H9 (cell line): ENCODE measurements around the gene C1QL1. TPM values are rescaled to one million over a fixed set of nuclear protein-coding genes. Genes with fewer than 3 reads are reported as not detected.

Experiments
- DNase-seq: peaks from one replicate; pipeline ENCODE4 v3.0.0-alpha.2; 2017
- H2AFZ ChIP-seq: one replicate; pipeline ENCODE4 v1.6.1; 2013; ENCODE audit warnings: mild to moderate bottlenecking, low read length, control low read depth, moderate library complexity
- H2AK5ac ChIP-seq: 2 replicates; pipeline ENCODE4 v1.6.1; 2013; ENCODE audit warnings: low read length, control low read depth, mixed read lengths; ENCODE audit not compliant: insufficient read length
- H2BK120ac ChIP-seq: one replicate; pipeline ENCODE4 v1.6.1; 2013; ENCODE audit warnings: low read depth, mild to moderate bottlenecking, low read length, control low read depth, inconsistent platforms; ENCODE audit not compliant: poor library complexity, severe bottlenecking
- H2BK12ac ChIP-seq: 2 replicates; pipeline ENCODE4 v1.6.1; 2013; ENCODE audit warnings: low read length, control low read depth, mixed read lengths, low read depth; ENCODE audit not compliant: insufficient read length
- H2BK15ac ChIP-seq: 2 replicates; pipeline ENCODE4 v1.6.1; 2013; ENCODE audit warnings: low read depth, low read length, control low read depth
- H2BK20ac ChIP-seq: one replicate; pipeline ENCODE4 v1.6.1; 2013; ENCODE audit warnings: low read depth, mild to moderate bottlenecking, low read length, control low read depth, inconsistent platforms; ENCODE audit not compliant: poor library complexity, severe bottlenecking
- H2BK5ac ChIP-seq: 2 replicates; pipeline ENCODE4 v1.6.1; 2013; ENCODE audit warnings: low read length, control low read depth, mixed read lengths; ENCODE audit not compliant: insufficient read length
- H3K14ac ChIP-seq: 2 replicates; pipeline ENCODE4 v1.6.1; 2013; ENCODE audit warnings: low read length, control low read depth; ENCODE audit not compliant: insufficient read depth
- H3K18ac ChIP-seq: 2 replicates; pipeline ENCODE4 v1.6.1; 2013; ENCODE audit warnings: low read depth, mild to moderate bottlenecking, mixed read lengths, low read length, control low read depth; ENCODE audit not compliant: insufficient read length
- H3K23ac ChIP-seq: 2 replicates; pipeline ENCODE4 v1.6.1; 2013; ENCODE audit warnings: low read length, control low read depth, mixed read lengths, low read depth; ENCODE audit not compliant: insufficient read length
- H3K23me2 ChIP-seq: 2 replicates; pipeline ENCODE4 v1.6.1; 2013; ENCODE audit warnings: low read depth, mild to moderate bottlenecking, mixed read lengths, low read length, control low read depth; ENCODE audit not compliant: insufficient read length, poor library complexity, severe bottlenecking
- H3K27ac ChIP-seq: 2 replicates; pipeline ENCODE4 v1.5.1; 2013; ENCODE audit warnings: low read length, control low read depth, mixed read lengths, low read depth; ENCODE audit not compliant: insufficient read length
- H3K27me3 ChIP-seq: 2 replicates; pipeline ENCODE4 v1.6.1; 2013; ENCODE audit warnings: low read length, control low read depth, inconsistent platforms; ENCODE audit not compliant: insufficient read depth
- H3K4ac ChIP-seq: 2 replicates; pipeline ENCODE4 v1.6.1; 2013; ENCODE audit warnings: low read depth, mild to moderate bottlenecking, control low read depth, inconsistent platforms, low read length, moderate library complexity
- H3K4me1 ChIP-seq: 2 replicates; pipeline ENCODE4 v1.6.1; 2013; ENCODE audit warnings: low read length, control low read depth, inconsistent platforms; ENCODE audit not compliant: insufficient read depth
- H3K4me2 ChIP-seq: 2 replicates; pipeline ENCODE4 v1.6.1; 2013; ENCODE audit warnings: low read length, control low read depth, mixed read lengths; ENCODE audit not compliant: insufficient read length, insufficient read depth
- H3K56ac ChIP-seq: 2 replicates; pipeline ENCODE4 v1.6.1; 2013; ENCODE audit warnings: low read depth, mild to moderate bottlenecking, mixed read lengths, low read length, control low read depth; ENCODE audit not compliant: insufficient read length
- H3K79me1 ChIP-seq: 2 replicates; pipeline ENCODE4 v1.6.1; 2013; ENCODE audit warnings: low read depth, mild to moderate bottlenecking, moderate library complexity, low read length, control low read depth, inconsistent platforms; ENCODE audit not compliant: insufficient read depth, poor library complexity, severe bottlenecking
- H3K79me2 ChIP-seq: 2 replicates; pipeline ENCODE4 v1.6.1; 2013; ENCODE audit warnings: low read length, control low read depth, inconsistent platforms; ENCODE audit not compliant: insufficient read depth
- H3K9ac ChIP-seq: 2 replicates; pipeline ENCODE4 v1.6.1; 2013; ENCODE audit warnings: low read length, control low read depth, mixed read lengths; ENCODE audit not compliant: insufficient read length; ENCODE audit errors: extremely low read depth
- H3K9me3 ChIP-seq: one replicate; pipeline ENCODE4 v1.6.1; 2013; ENCODE audit warnings: low read depth, low read length, inconsistent platforms; ENCODE audit not compliant: control insufficient read depth
- H3T11ph ChIP-seq: one replicate; pipeline ENCODE4 v1.6.1; 2013; ENCODE audit warnings: mild to moderate bottlenecking, low read length, control low read depth, inconsistent platforms
- H4K20me1 ChIP-seq: one replicate; pipeline ENCODE4 v1.6.1; 2013; ENCODE audit not compliant: control insufficient read depth, insufficient read length, insufficient read depth
- H4K5ac ChIP-seq: 2 replicates; pipeline ENCODE4 v1.6.1; 2013; ENCODE audit warnings: low read depth, mild to moderate bottlenecking, mixed read lengths, low read length, control low read depth; ENCODE audit not compliant: insufficient read length
- H4K8ac ChIP-seq: replicated peaks from 2 replicates; pipeline ENCODE4 v1.6.1; 2013; ENCODE audit warnings: low read length, control low read depth, mixed read lengths, low read depth; ENCODE audit not compliant: insufficient read length
- H4K91ac ChIP-seq: 2 replicates; pipeline ENCODE4 v1.6.1; 2013; ENCODE audit warnings: low read depth, mild to moderate bottlenecking, moderate library complexity, mixed read lengths, low read length, control low read depth; ENCODE audit not compliant: insufficient read length
- H3K27ac Mint-ChIP-seq, 3 experiments: 2 replicates in 2 of 3; 3 replicates in 1 of 3; pipeline ENCODE4 v1.8.0; 2020 to 2021; ENCODE audit warnings: mixed read lengths in 3 of 3, mild to moderate bottlenecking in 1 of 3, moderate library complexity in 1 of 3
- H3K27me3 Mint-ChIP-seq: 2 replicates; pipeline ENCODE4 v1.8.0; 2021; ENCODE audit warnings: low read depth, mild to moderate bottlenecking, moderate library complexity, mixed read lengths
- H3K36me3 Mint-ChIP-seq, 3 experiments: 2 replicates in 2 of 3; 3 replicates in 1 of 3; pipeline ENCODE4 v1.8.0; 2020 to 2021; ENCODE audit warnings: low read depth in 3 of 3, mixed read lengths in 3 of 3; ENCODE audit not compliant: insufficient read depth in 1 of 3
- H3K4me1 Mint-ChIP-seq, 2 experiments: 2 replicates each; pipeline ENCODE4 v1.8.0; 2020; ENCODE audit warnings: mixed read lengths in 2 of 2
- H3K4me3 Mint-ChIP-seq, 2 experiments: 2 replicates in 1 of 2; 3 replicates in 1 of 2; pipeline ENCODE4 v1.8.0; 2020 to 2021; ENCODE audit warnings: mild to moderate bottlenecking in 2 of 2, mixed read lengths in 2 of 2, moderate library complexity in 1 of 2
- H3K9me3 Mint-ChIP-seq, 2 experiments: 2 replicates in 1 of 2; 3 replicates in 1 of 2; pipeline ENCODE4 v1.8.0; 2020; ENCODE audit warnings: mild to moderate bottlenecking in 2 of 2, mixed read lengths in 2 of 2, moderate library complexity in 1 of 2
- WGBS: extraction: QIAGEN DNeasy Blood & Tissue Kit; methylation state at CpG from one replicate; pipeline ENCODE4 v1.1.7; 2013; ENCODE audit warnings: missing lambda C conversion rate, low lambda C conversion rate, mixed read lengths; ENCODE audit not compliant: insufficient read length; ENCODE audit errors: extremely low coverage; 5-methylcytosine and 5-hydroxymethylcytosine counted together
- total RNA-seq: library from RNA; stranded (reverse); gene quantifications from 2 replicates; pipeline ENCODE4 v1.2.1, GENCODE V29; 2021
- TF ChIP-seq, protein P1 (sequence below): fragments of 200-600 bp; sonication (generic); conservative IDR thresholded peaks from 3 replicates; pipeline ENCODE4 v1.8.0; 2021; ENCODE audit warnings: antibody characterized with exemption, mild to moderate bottlenecking

The C1QL1 gene
- total RNA-seq, 1 experiment from 2014 or later: 6.0 TPM

DNA sequence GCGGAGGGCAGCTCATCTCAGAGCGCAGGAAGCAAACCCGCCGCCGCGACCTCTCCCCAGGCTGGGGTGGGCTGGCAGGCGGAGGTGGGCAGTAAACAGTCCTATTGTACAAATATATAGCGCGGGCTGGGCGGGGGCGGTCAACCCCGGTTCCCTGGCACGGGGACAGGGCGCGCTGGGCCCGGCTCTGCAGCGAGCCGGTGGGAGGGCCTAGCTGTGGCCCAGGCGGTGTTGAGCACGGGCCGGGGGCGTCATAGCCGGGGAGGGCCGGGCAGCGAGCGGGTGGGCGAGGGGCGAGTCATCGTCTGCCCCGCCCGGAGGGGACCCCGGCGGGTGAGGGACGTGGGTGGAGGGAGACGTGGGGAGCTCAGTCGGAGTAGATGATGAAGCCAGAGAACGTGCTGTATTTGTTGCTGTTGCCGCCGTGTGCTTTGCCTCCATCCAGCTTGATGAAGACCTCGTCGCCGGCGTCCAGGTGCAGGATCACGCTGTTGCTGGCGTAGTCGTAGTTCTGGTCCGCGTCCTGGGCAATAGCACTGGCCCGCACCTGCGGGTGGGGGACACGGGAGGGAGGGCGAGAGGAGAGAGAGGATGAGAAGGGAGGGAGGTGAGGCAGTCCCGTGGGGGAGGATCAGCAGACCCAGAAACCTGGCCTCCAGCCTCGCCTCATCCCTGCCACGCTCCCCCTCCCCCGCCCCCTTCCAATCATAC is 8.1 kb downstream of the C1QL1 start:
- Mint-ChIP-seq H3K4me3 (no peak overlapping the region; a peak in 1 of 5 replicates), H3K27me3 (peaks cover 27% of the 10 kb centered on the region), H3K4me1 (peaks cover 2 to 10% of the 10 kb centered on the region in 2 experiments; a peak in 3 of 4 replicates), H3K27ac (no peak overlapping the region), H3K36me3 (peaks cover 0 to 1% (median 0%) of the 10 kb centered on the region in 3 experiments; a peak in 1 of 7 replicates), H3K9me3 (no peaks in the 10 kb centered on the region)
- Histone ChIP-seq H3K79me1 (no peaks in the 10 kb centered on the region), H3K4me1 (no peaks in the 10 kb centered on the region; the same call in 1 of the 2 replicates), H4K91ac (no peak overlapping the region), H3K9me3 (no peaks in the 10 kb centered on the region), H3K18ac (no peak overlapping the region), H3K23me2 (no peaks in the 10 kb centered on the region), H2AFZ (no peak overlapping the region), H3K4me2 (no peak overlapping the region), H4K20me1 (no peaks in the 10 kb centered on the region), H3K14ac (peak overlapping the region; percentile 53), H3K9ac (no peak overlapping the region), H3K23ac (no peak overlapping the region), H2BK120ac (no peak overlapping the region), H2BK5ac (no peak overlapping the region), H2AK5ac (no peak overlapping the region), H3K27ac (no peak overlapping the region), H2BK15ac (no peak overlapping the region), H2BK12ac (no peak overlapping the region), H3T11ph (no peak overlapping the region), H3K79me2 (no peaks in the 10 kb centered on the region), H4K5ac (no peak overlapping the region), H2BK20ac (no peak overlapping the region), H4K8ac (peak overlapping the region; percentile 50), H3K56ac (no peak overlapping the region), H3K4ac (no peak overlapping the region), H3K27me3 (no peaks in the 10 kb centered on the region)
- peak; percentile 58 for DNase-seq
- TF ChIP-seq, protein P1, sequence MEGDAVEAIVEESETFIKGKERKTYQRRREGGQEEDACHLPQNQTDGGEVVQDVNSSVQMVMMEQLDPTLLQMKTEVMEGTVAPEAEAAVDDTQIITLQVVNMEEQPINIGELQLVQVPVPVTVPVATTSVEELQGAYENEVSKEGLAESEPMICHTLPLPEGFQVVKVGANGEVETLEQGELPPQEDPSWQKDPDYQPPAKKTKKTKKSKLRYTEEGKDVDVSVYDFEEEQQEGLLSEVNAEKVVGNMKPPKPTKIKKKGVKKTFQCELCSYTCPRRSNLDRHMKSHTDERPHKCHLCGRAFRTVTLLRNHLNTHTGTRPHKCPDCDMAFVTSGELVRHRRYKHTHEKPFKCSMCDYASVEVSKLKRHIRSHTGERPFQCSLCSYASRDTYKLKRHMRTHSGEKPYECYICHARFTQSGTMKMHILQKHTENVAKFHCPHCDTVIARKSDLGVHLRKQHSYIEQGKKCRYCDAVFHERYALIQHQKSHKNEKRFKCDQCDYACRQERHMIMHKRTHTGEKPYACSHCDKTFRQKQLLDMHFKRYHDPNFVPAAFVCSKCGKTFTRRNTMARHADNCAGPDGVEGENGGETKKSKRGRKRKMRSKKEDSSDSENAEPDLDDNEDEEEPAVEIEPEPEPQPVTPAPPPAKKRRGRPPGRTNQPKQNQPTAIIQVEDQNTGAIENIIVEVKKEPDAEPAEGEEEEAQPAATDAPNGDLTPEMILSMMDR: no peak
- no CpG with 5 or more reads among the region's 56 CpGs for whole genome bisulfite sequencing
